ENCODE measurements around the gene FBXL15.
A peak's percentile ranks its signal among the peaks of the same experiment; 100 is the strongest.

The FBXL15 gene

DNA sequence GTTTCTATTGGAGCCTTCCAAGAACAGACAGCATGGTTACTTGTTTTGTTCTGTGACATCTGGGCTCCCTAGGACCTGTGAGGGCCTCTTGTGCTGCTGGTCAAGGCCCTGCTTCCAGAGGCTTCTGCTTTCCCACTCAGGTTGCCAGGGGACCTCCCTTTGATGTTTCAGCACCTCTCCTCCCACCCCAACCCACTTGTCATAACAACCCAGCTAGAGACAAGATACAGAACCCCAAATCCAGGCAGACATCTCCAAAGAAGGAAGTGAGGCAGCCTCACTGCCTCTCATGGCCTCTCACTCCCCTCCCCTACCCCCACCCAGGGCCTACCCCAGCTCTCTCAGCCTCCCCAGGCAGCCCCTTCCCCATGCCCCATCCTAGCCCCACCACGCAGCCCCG lies 13.8 kb upstream of the FBXL15 start:
- DNase-seq (ENCODE audit: extremely low read depth, low read depth), result no peak
- H3K4me3 ChIP-seq (replicated peaks; ENCODE audit: low read depth, low read length), result no peak overlapping the region
- TF ChIP-seq, protein P1, sequence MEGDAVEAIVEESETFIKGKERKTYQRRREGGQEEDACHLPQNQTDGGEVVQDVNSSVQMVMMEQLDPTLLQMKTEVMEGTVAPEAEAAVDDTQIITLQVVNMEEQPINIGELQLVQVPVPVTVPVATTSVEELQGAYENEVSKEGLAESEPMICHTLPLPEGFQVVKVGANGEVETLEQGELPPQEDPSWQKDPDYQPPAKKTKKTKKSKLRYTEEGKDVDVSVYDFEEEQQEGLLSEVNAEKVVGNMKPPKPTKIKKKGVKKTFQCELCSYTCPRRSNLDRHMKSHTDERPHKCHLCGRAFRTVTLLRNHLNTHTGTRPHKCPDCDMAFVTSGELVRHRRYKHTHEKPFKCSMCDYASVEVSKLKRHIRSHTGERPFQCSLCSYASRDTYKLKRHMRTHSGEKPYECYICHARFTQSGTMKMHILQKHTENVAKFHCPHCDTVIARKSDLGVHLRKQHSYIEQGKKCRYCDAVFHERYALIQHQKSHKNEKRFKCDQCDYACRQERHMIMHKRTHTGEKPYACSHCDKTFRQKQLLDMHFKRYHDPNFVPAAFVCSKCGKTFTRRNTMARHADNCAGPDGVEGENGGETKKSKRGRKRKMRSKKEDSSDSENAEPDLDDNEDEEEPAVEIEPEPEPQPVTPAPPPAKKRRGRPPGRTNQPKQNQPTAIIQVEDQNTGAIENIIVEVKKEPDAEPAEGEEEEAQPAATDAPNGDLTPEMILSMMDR (IDR thresholded peaks at IDR 0.05; ENCODE audit: low read depth, low read length, missing control alignments), result no peak

GRCh38 chr10:102407425-102408130 lies 13.1 kb upstream of the FBXL15 start:
- H3K4me3 ChIP-seq (replicated peaks; ENCODE audit: low read depth, low read length), result no peak overlapping the region
- DNase-seq (ENCODE audit: extremely low read depth, low read depth), result no peak
- TF ChIP-seq, protein P1 (IDR thresholded peaks at IDR 0.05; ENCODE audit: low read depth, low read length, missing control alignments), result no peak

- no peak for DNase-seq (ENCODE audit: extremely low read depth, low read depth)
- no peak overlapping the region for H3K4me3 ChIP-seq (replicated peaks; ENCODE audit: low read depth, low read length)
- TF ChIP-seq, protein P1 (IDR thresholded peaks at IDR 0.05; ENCODE audit: low read depth, low read length, missing control alignments), result no peak
Observed at GRCh38 chr10:102408131-102408727, 12.4 kb upstream of the FBXL15 start.

- TF ChIP-seq, protein P1 (IDR thresholded peaks at IDR 0.05; ENCODE audit: low read depth, low read length, missing control alignments), result no peak
- DNase-seq (ENCODE audit: extremely low read depth, low read depth), result no peak
- peak overlapping the region; percentile 21; the same call in 1 of the 2 replicates for H3K4me3 ChIP-seq (replicated peaks; ENCODE audit: low read depth, low read length)
Observed at GRCh38 chr10:102408728-102409603, 11.7 kb upstream of the FBXL15 start.

- TF ChIP-seq, protein P1 (IDR thresholded peaks at IDR 0.05; ENCODE audit: low read depth, low read length, missing control alignments), result no peak
- DNase-seq (ENCODE audit: extremely low read depth, low read depth), result no peak
- peak overlapping the region; percentile 31 for H3K4me3 ChIP-seq (replicated peaks; ENCODE audit: low read depth, low read length)
Observed at GRCh38 chr10:102409604-102410428, 10.8 kb upstream of the FBXL15 start.

DNA sequence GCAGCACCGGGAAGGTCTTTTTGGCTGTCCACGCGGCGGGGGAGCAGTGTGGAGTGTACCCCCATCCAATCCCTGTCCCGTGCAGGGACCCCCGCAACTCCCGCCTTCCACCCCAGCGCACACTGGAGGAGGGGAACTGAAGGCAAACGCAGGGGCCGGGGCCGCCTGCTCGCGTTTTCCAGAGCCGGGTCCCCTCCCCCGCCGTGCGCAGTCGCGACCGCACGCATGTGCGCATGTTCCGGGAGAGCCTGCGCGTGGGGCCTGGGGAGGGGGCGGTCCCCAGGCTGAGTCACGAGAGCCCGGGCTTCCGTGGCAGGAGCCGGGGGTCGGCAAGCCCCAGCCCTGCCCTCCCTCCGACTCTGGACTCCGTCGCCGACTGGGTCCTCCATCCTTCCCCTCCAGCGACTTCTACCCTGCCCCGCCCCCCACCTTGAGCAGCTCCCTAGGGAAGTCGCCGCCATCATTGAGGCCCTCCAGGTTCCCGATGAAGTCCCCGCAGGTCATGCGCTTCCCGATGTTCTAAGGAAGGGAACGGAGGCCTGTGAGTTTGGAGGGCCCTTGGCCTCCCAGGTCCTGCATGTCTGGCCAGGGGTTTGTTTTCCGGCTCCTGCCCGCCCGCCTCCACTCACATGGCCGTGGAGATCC lies 10.1 kb upstream of the FBXL15 start:
- TF ChIP-seq, protein P1 (IDR thresholded peaks at IDR 0.05; ENCODE audit: low read depth, low read length, missing control alignments), result no peak
- no peak for DNase-seq (ENCODE audit: extremely low read depth, low read depth)
- peak overlapping the region; percentile 31 for H3K4me3 ChIP-seq (replicated peaks; ENCODE audit: low read depth, low read length)

All from HFF-Myc (cell line).